ENCODE results near the gene RPUSD4.
A peak's percentile ranks its signal among the peaks of the same experiment; 100 is the strongest.

The RPUSD4 gene

GRCh38 chr11:126161023-126161391, 50.4 kb downstream of the RPUSD4 start:
- Histone ChIP-seq H3K4me3 (ENCODE audit: low read length) (no peak overlapping the region), H3K27ac (ENCODE audit: low read length) (no peak overlapping the region), H3K9ac (ENCODE audit: low read depth, low read length) (no peak overlapping the region), H3K4me1 (ENCODE audit: insufficient read depth, low read length) (peaks cover 17% of the 10 kb centered on the region; the same call in 1 of the 2 replicates), H3K36me3 (ENCODE audit: insufficient read depth, low read depth, low read length) (no peaks in the 10 kb centered on the region), H3K9me3 (ENCODE audit: insufficient read depth, low read depth, low read length) (no peaks in the 10 kb centered on the region), H3K27me3 (ENCODE audit: insufficient read depth, low read length) (peaks cover 20% of the 10 kb centered on the region)

- H3K27ac ChIP-seq (ENCODE audit: low read length): no peak overlapping the region
- no peaks in the 10 kb centered on the region for H3K9me3 ChIP-seq (ENCODE audit: insufficient read depth, low read depth, low read length)
- peaks cover 17% of the 10 kb centered on the region for H3K27me3 ChIP-seq (ENCODE audit: insufficient read depth, low read length)
- peaks cover 17% of the 10 kb centered on the region; the same call in 1 of the 2 replicates for H3K4me1 ChIP-seq (ENCODE audit: insufficient read depth, low read length)
- H3K36me3 ChIP-seq (ENCODE audit: insufficient read depth, low read depth, low read length): no peaks in the 10 kb centered on the region
- H3K9ac ChIP-seq (ENCODE audit: low read depth, low read length): 0 out of 2 replicates have a peak overlapping the region, but pooled peaks have one; percentile 32
- H3K4me3 ChIP-seq (ENCODE audit: low read length): peak overlapping the region; percentile 37; the same call in 1 of the 2 replicates
Measured at GRCh38 chr11:126160345-126161022, 51.0 kb downstream of the RPUSD4 start.

GRCh38 chr11:126159719-126160344, 51.6 kb downstream of the RPUSD4 start:
- H3K27me3 ChIP-seq (ENCODE audit: insufficient read depth, low read length): peaks cover 17% of the 10 kb centered on the region
- peaks cover 17% of the 10 kb centered on the region; the same call in 1 of the 2 replicates for H3K4me1 ChIP-seq (ENCODE audit: insufficient read depth, low read length)
- no peak overlapping the region for H3K27ac ChIP-seq (ENCODE audit: low read length)

GRCh38 chr11:126158054-126158791, 53.2 kb downstream of the RPUSD4 start:
- peaks cover 17% of the 10 kb centered on the region; the same call in 1 of the 2 replicates for H3K4me1 ChIP-seq (ENCODE audit: insufficient read depth, low read length)
- peaks cover 17% of the 10 kb centered on the region for H3K27me3 ChIP-seq (ENCODE audit: insufficient read depth, low read length)
- H3K27ac ChIP-seq (ENCODE audit: low read length): no peak overlapping the region
- no peaks in the 10 kb centered on the region for H3K9me3 ChIP-seq (ENCODE audit: insufficient read depth, low read depth, low read length)
- no peak overlapping the region for H3K4me3 ChIP-seq (ENCODE audit: low read length)
- no peaks in the 10 kb centered on the region for H3K36me3 ChIP-seq (ENCODE audit: insufficient read depth, low read depth, low read length)
- H3K9ac ChIP-seq (ENCODE audit: low read depth, low read length): no peak overlapping the region

More at GRCh38 chr11:126159719-126160344, 51.6 kb downstream of the RPUSD4 start:
- Histone ChIP-seq H3K4me3 (ENCODE audit: low read length) (peak overlapping the region; percentile 37), H3K36me3 (ENCODE audit: insufficient read depth, low read depth, low read length) (no peaks in the 10 kb centered on the region), H3K9me3 (ENCODE audit: insufficient read depth, low read depth, low read length) (no peaks in the 10 kb centered on the region), H3K9ac (ENCODE audit: low read depth, low read length) (peak overlapping the region; percentile 8; the same call in 1 of the 2 replicates)

GRCh38 chr11:126157326-126158030, 54.0 kb downstream of the RPUSD4 start:
- no peak overlapping the region for H3K27ac ChIP-seq (ENCODE audit: low read length)
- H3K36me3 ChIP-seq (ENCODE audit: insufficient read depth, low read depth, low read length): no peaks in the 10 kb centered on the region
- H3K4me3 ChIP-seq (ENCODE audit: low read length): no peak overlapping the region
- peaks cover 14% of the 10 kb centered on the region; the same call in 1 of the 2 replicates for H3K4me1 ChIP-seq (ENCODE audit: insufficient read depth, low read length)
- peaks cover 10% of the 10 kb centered on the region for H3K27me3 ChIP-seq (ENCODE audit: insufficient read depth, low read length)
- H3K9me3 ChIP-seq (ENCODE audit: insufficient read depth, low read depth, low read length): no peaks in the 10 kb centered on the region
- H3K9ac ChIP-seq (ENCODE audit: low read depth, low read length): no peak overlapping the region

GRCh38 chr11:126156814-126157213, 54.6 kb downstream of the RPUSD4 start:
- peaks cover 14% of the 10 kb centered on the region; the same call in 1 of the 2 replicates for H3K4me1 ChIP-seq (ENCODE audit: insufficient read depth, low read length)
- H3K27me3 ChIP-seq (ENCODE audit: insufficient read depth, low read length): peaks cover 6% of the 10 kb centered on the region
- H3K4me3 ChIP-seq (ENCODE audit: low read length): no peak overlapping the region
- H3K27ac ChIP-seq (ENCODE audit: low read length): no peak overlapping the region
- no peaks in the 10 kb centered on the region for H3K36me3 ChIP-seq (ENCODE audit: insufficient read depth, low read depth, low read length)
- no peak overlapping the region for H3K9ac ChIP-seq (ENCODE audit: low read depth, low read length)
- no peaks in the 10 kb centered on the region for H3K9me3 ChIP-seq (ENCODE audit: insufficient read depth, low read depth, low read length)

GRCh38 chr11:126155402-126156187, 55.9 kb downstream of the RPUSD4 start:
- no peak overlapping the region for H3K27ac ChIP-seq (ENCODE audit: low read length)
- no peaks in the 10 kb centered on the region for H3K27me3 ChIP-seq (ENCODE audit: insufficient read depth, low read length)

GRCh38 chr11:126154691-126155090, 56.8 kb downstream of the RPUSD4 start:
- H3K4me1 ChIP-seq (ENCODE audit: insufficient read depth, low read length): 0 out of 2 replicates have a peak, but pooled peaks cover 6% of the 10 kb centered on the region
- H3K9me3 ChIP-seq (ENCODE audit: insufficient read depth, low read depth, low read length): no peaks in the 10 kb centered on the region

More at GRCh38 chr11:126155402-126156187, 55.9 kb downstream of the RPUSD4 start:
- no peak overlapping the region for H3K9ac ChIP-seq (ENCODE audit: low read depth, low read length)
- H3K36me3 ChIP-seq (ENCODE audit: insufficient read depth, low read depth, low read length): no peaks in the 10 kb centered on the region
- H3K4me3 ChIP-seq (ENCODE audit: low read length): no peak overlapping the region
- H3K9me3 ChIP-seq (ENCODE audit: insufficient read depth, low read depth, low read length): no peaks in the 10 kb centered on the region
- H3K4me1 ChIP-seq (ENCODE audit: insufficient read depth, low read length): peaks cover 9% of the 10 kb centered on the region; the same call in 1 of the 2 replicates

GRCh38 chr11:126153972-126154371, 57.5 kb downstream of the RPUSD4 start:
- no peak overlapping the region for H3K27ac ChIP-seq (ENCODE audit: low read length)
- H3K36me3 ChIP-seq (ENCODE audit: insufficient read depth, low read depth, low read length): no peaks in the 10 kb centered on the region
- H3K9ac ChIP-seq (ENCODE audit: low read depth, low read length): no peak overlapping the region
- no peaks in the 10 kb centered on the region for H3K27me3 ChIP-seq (ENCODE audit: insufficient read depth, low read length)
- H3K4me1 ChIP-seq (ENCODE audit: insufficient read depth, low read length): no peaks in the 10 kb centered on the region
- no peak overlapping the region for H3K4me3 ChIP-seq (ENCODE audit: low read length)
- H3K9me3 ChIP-seq (ENCODE audit: insufficient read depth, low read depth, low read length): no peaks in the 10 kb centered on the region

More at GRCh38 chr11:126154691-126155090, 56.8 kb downstream of the RPUSD4 start:
- Histone ChIP-seq H3K4me3 (ENCODE audit: low read length) (no peak overlapping the region), H3K9ac (ENCODE audit: low read depth, low read length) (no peak overlapping the region), H3K27ac (ENCODE audit: low read length) (no peak overlapping the region), H3K27me3 (ENCODE audit: insufficient read depth, low read length) (no peaks in the 10 kb centered on the region), H3K36me3 (ENCODE audit: insufficient read depth, low read depth, low read length) (no peaks in the 10 kb centered on the region)

- no peak overlapping the region for H3K9ac ChIP-seq (ENCODE audit: low read depth, low read length)
- H3K36me3 ChIP-seq (ENCODE audit: insufficient read depth, low read depth, low read length): no peaks in the 10 kb centered on the region
- no peaks in the 10 kb centered on the region for H3K27me3 ChIP-seq (ENCODE audit: insufficient read depth, low read length)
- peaks cover 2% of the 10 kb centered on the region; the same call in 1 of the 2 replicates for H3K4me1 ChIP-seq (ENCODE audit: insufficient read depth, low read length)
- no peak overlapping the region for H3K27ac ChIP-seq (ENCODE audit: low read length)
- no peaks in the 10 kb centered on the region for H3K9me3 ChIP-seq (ENCODE audit: insufficient read depth, low read depth, low read length)
- no peak overlapping the region for H3K4me3 ChIP-seq (ENCODE audit: low read length)
Measured at GRCh38 chr11:126153006-126153405, 58.4 kb downstream of the RPUSD4 start.

All from iPS-20b (cell line).